Keratinocyte (primary cell): ENCODE measurements around the gene PPA2.

Experiments used
- EZH2 ChIP-seq: IDR thresholded peaks from one replicate; pipeline ENCODE4 v1.6.1; 2012; ENCODE audit warnings: inconsistent platforms, mild to moderate bottlenecking, low read length, moderate library complexity
- TF ChIP-seq, protein P1 (sequence below), 3 experiments: IDR thresholded peaks in 1 of 3; conservative IDR thresholded peaks in 1 of 3; optimal IDR thresholded peaks in 1 of 3; 2 replicates in 2 of 3; 3 replicates in 1 of 3; pipeline versions ENCODE3 to v1.5.1; 2011; ENCODE audit warnings: low read length in 3 of 3, mild to moderate bottlenecking in 3 of 3, moderate library complexity in 2 of 3, control low read depth in 1 of 3, inconsistent platforms in 1 of 3; ENCODE audit not compliant: insufficient read depth in 2 of 3; ENCODE audit errors: extremely low read depth in 1 of 3

DNA sequence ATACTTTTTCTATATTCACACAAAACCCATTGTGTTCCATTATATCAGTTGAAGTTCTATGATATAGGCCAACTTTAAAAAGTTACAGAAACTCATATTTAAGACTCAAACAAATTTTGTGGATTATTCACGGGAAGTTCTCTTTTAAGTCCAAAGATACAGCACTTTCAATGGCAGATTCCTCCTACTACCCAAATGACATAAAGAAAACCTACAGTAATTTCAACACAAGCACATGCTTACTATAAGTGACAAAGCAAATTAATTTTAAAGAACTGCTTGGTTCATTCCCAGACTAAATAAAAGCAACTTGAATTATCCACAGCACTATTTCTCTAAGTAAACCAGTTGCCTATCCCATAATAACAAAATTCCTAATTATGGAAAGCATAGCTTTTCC, 4.1 kb downstream of the PPA2 start:
- TF ChIP-seq, protein P1, sequence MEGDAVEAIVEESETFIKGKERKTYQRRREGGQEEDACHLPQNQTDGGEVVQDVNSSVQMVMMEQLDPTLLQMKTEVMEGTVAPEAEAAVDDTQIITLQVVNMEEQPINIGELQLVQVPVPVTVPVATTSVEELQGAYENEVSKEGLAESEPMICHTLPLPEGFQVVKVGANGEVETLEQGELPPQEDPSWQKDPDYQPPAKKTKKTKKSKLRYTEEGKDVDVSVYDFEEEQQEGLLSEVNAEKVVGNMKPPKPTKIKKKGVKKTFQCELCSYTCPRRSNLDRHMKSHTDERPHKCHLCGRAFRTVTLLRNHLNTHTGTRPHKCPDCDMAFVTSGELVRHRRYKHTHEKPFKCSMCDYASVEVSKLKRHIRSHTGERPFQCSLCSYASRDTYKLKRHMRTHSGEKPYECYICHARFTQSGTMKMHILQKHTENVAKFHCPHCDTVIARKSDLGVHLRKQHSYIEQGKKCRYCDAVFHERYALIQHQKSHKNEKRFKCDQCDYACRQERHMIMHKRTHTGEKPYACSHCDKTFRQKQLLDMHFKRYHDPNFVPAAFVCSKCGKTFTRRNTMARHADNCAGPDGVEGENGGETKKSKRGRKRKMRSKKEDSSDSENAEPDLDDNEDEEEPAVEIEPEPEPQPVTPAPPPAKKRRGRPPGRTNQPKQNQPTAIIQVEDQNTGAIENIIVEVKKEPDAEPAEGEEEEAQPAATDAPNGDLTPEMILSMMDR (optimal IDR thresholded peaks at IDR 0.05 in 1 of 3, IDR thresholded peaks at IDR 0.05 in 1 of 3, conservative IDR thresholded peaks at IDR 0.05 in 1 of 3; ENCODE audit: extremely low read depth in 1 of 3, insufficient read depth in 2 of 3, low read length in 3 of 3) = no peak
- no peak for TF ChIP-seq EZH2
